Fibroblast of lung (primary cell): Measurements from ENCODE around the gene VGLL4.

Experiments
- CTCF ChIP-seq, 2 donors: IDR thresholded peaks in 1 of 2; conservative IDR thresholded peaks in 1 of 2; 1 replicate in 1 of 2; 2 replicates in 1 of 2; pipeline ENCODE4 v1.5.1; 2011 to 2012; ENCODE audit warnings: low read length in 2 of 2, control low read depth in 1 of 2, inconsistent platforms in 1 of 2, low read depth in 1 of 2, mild to moderate bottlenecking in 1 of 2
- EZH2 ChIP-seq: IDR thresholded peaks from 2 replicates; pipeline ENCODE4 v1.5.1; 2012; ENCODE audit warnings: low read length, control low read depth, mild to moderate bottlenecking; ENCODE audit errors: missing control alignments

GRCh38 chr3:11612515-11613188 is 31.1 kb downstream of the VGLL4 start:
- no peak for TF ChIP-seq CTCF (conservative IDR thresholded peaks at IDR 0.05 in 1 of 2, IDR thresholded peaks at IDR 0.05 in 1 of 2; ENCODE audit: low read depth in 1 of 2, low read length in 2 of 2)
- no peak for TF ChIP-seq EZH2
